CD4-positive, alpha-beta T cell treated with Interferon alpha-2 for 1 hour (primary cell): Measurements from ENCODE around the gene CHPT1.

Experiments used
- DNase-seq, 2 donors: peaks; one replicate each; pipeline ENCODE4 v3.0.0-alpha.2; 2020 to 2022

CHPT1 gene

DNA sequence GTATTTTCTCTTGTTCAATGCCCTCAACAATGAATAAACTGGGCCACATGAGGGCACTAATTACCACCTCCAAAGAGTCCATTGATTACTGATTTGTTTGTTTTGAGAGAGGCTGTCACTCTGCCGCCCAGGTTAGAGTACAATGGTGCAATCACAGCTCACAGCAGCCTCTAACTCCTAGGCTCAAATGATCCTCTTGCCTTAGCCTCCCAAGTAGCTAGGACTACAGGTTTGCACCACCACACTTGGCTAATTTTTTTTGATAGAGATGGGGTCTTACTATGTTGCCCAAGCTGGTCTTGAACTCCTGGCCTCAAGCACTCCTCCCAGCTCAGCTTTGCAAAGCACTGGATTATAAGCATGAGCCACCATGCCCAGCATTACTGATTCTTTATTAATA lies 70.1 kb downstream of the CHPT1 start:
- no peak for DNase-seq

DNA sequence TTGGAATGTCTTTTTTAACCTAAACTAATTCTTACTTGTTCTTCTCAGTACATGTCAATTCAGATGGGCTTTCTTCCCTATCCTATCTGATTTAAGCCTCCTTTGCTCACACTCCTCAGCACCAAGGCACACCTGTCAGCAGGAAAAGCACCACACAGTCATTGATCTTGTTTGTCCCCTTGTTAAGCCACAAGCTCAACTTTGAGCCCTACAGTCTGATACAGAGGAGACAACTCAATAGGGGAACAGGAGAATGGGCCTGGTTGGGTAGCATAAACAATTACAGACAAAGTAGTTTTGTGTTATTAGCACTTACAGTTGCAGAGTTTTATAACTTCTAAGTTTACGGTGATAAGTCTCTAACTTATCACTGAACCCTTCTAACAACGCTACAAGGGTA lies 71.3 kb downstream of the CHPT1 start:
- DNase-seq = no peak

DNA sequence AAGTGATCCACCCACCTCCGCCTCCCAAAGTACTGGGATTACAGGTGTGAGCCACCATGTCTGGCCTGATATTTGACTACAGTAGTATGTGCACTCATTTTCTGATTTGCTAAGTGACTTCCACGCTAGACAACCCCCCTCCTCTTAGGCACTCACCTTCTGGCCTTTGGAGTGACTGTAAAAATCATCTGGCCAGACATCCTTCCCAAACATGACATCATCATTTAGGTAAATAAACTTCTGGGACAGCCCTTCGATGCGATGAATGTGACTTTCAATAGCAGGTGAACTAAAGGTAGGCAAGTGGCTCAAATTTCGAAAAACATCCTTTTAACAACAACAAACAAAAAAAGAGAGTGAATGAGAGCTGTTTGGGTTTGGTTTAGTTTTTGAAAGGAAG lies 72.4 kb downstream of the CHPT1 start:
- DNase-seq = no peak

DNA sequence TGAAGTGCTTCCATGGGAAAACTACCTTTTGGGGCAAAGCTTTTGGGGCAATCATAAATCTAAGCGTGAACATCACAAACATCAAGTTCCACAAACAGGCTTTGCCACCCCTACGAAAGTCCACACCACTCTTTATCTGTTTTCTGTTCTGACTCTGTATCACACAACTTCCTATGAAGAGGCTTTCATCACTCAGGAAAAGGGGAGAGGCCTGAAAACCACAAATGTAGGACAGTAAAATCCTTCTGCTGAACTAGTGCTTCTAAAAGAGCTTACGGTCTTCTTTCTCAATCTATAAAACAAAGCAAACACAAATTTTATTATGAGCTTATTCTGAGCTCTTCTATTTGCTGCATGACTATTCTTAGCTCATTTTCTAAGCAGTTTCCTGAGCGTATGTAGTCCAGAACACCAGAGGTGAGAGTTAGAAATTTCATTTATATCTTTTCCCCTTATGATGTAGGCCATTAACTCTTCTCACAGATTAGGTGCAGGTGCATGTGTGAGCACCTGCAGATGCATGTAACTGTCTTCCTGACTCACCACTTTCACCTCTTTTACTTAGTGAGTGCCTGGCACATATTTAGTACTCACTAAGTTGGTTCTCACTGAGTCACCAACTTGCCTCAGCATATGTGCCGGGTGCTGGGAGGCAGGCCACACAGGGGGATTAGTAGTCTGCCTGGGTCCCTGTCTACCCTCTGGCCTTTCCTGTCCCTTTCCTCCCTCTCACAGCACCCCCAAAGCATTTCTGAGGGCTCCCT lies 74.8 kb downstream of the CHPT1 start:
- DNase-seq = no peak

DNA sequence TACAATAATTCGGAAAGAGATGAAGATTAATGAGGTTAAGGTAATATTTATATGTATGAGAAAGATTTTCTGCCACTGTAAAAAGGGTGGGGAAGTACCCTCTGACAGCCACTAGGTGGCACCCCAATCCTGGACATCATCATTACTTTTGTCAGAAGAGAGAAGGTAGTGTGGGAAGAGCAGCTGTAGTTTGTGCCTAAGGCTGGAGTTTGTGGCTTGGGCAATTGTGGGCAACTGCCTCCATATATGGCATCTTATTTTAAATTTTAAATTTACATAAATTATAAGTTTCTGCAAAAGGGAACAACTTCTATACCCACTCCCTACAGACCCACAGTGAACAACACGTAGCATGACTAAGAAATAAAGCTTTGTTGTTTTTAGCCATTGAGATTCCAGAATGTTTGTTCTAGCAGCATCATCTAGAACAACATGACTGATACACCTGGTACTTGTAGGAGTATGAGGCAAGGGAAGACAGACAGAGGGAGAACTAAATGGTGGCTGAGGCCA lies 76.3 kb downstream of the CHPT1 start:
- DNase-seq = peak; percentile 72 to 80

DNA sequence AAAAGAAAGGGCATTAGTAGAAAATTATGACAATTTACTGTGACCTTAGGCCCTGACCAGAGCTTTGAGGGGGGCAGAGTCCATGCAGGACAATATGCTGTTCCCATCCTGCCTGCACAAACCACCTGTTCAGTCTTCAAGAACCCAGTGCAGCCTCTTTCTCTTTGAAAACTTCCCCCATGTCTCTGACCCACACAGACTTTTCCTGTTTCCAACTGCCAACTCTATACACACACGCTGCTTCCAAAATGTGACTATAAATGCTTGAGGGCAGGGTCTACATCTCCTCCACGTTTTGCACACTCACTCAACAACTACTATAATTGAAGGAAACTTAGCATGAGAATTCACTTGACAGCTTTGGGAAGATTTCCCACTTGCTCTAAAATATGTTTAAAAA lies 78.4 kb downstream of the CHPT1 start:
- no peak for DNase-seq

DNA sequence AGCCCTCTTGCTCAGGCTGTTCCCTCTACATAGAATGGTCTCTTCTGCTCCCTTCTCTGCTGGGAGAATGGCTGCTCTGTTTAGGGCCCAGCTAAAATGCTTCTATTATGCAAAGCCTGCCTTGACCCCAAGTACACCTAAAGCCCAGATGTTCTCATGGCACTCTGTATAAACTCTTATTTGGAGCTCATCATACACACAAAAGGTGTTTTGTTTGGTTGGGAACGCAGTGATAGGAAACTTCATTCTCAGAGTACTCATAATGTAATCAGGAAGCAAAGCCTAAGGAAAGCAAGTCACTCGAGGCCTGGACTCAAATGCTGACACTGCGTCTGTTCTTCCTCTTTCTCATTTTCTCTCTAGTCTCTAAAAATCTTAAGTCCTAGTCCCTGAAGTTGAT lies 80.0 kb downstream of the CHPT1 start:
- no peak for DNase-seq

DNA sequence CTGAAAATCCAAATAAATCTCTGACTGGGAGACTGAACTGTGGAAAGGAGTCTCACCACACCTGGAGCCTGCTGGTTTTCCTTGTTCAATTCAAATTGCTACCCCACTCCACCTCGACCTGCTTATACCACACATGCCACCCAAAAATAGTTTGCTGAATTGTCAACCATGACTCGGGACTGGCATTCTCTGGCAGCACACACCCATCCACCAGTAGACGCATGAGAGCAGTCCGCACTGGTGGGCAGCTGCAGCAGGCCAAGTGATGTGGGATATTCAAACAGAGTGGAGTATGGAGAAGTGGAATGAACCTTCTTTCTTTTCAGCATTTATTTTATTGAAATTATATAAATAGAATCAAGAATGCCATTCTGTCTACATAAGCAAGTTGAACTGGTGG lies 80.5 kb downstream of the CHPT1 start:
- no peak for DNase-seq
